ENCODE data around the gene STRBP.

Gene STRBP

GRCh38 chr9:123128591-123128990 lies 139.8 kb downstream of the STRBP start:
- intact Hi-C loops (cut with DNase I; ENCODE audit: low total_unique reads), result no loop called here
- no peak overlapping the region for H3K4me3 ChIP-seq
- H3K9me3 ChIP-seq, result no peaks in the 10 kb centered on the region
- TF ChIP-seq, protein P1, sequence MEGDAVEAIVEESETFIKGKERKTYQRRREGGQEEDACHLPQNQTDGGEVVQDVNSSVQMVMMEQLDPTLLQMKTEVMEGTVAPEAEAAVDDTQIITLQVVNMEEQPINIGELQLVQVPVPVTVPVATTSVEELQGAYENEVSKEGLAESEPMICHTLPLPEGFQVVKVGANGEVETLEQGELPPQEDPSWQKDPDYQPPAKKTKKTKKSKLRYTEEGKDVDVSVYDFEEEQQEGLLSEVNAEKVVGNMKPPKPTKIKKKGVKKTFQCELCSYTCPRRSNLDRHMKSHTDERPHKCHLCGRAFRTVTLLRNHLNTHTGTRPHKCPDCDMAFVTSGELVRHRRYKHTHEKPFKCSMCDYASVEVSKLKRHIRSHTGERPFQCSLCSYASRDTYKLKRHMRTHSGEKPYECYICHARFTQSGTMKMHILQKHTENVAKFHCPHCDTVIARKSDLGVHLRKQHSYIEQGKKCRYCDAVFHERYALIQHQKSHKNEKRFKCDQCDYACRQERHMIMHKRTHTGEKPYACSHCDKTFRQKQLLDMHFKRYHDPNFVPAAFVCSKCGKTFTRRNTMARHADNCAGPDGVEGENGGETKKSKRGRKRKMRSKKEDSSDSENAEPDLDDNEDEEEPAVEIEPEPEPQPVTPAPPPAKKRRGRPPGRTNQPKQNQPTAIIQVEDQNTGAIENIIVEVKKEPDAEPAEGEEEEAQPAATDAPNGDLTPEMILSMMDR (IDR thresholded peaks at IDR 0.05), result no peak
- H3K36me3 ChIP-seq, result peaks cover 0 to 12% (median 0%) of the 10 kb centered on the region in 3 donors
- no peak for DNase-seq
- no peaks in the 10 kb centered on the region for H3K4me1 ChIP-seq
- H3K27ac ChIP-seq, result no peak overlapping the region
- no peaks in the 10 kb centered on the region for H3K27me3 ChIP-seq

GRCh38 chr9:123127512-123128075 lies 140.8 kb downstream of the STRBP start:
- DNase-seq, result no peak
- H3K27ac ChIP-seq, result no peak overlapping the region
- TF ChIP-seq, protein P1 (IDR thresholded peaks at IDR 0.05), result no peak

DNA sequence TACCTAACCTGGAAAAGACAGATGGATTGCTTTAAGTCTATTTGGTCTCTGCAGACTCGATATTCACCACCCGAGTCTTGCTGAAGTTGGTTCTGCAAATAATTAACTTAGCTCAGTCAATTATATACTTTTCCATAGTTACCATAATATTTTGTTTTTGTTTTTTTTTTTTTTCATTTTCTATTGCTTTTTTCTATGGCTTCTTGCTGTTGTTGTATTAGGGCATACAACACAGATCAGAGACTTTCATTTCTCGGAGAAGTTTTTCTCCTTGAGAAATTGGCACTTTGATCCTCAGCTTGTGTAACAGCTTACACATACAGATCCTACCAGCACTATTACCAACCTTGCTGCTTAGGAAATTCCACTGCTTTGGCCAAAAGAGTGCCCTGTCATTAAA lies 146.9 kb downstream of the STRBP start:
- DNase-seq, result no peak
- Histone ChIP-seq H3K9me3 (no peaks in the 10 kb centered on the region), H3K27me3 (no peaks in the 10 kb centered on the region), H3K4me1 (peaks cover 0 to 42% (median 15%) of the 10 kb centered on the region in 4 donors), H3K36me3 (peaks cover 0 to 10% (median 0%) of the 10 kb centered on the region in 3 donors), H3K27ac (no peak overlapping the region), H3K4me3 (no peak overlapping the region)
- TF ChIP-seq, protein P1 (IDR thresholded peaks at IDR 0.05), result no peak
- intact Hi-C loops (cut with DNase I; ENCODE audit: low total_unique reads), result no loop called here

More at GRCh38 chr9:123127512-123128075, 140.8 kb downstream of the STRBP start:
- Histone ChIP-seq H3K4me1 (no peaks in the 10 kb centered on the region), H3K4me3 (no peak overlapping the region), H3K27me3 (no peaks in the 10 kb centered on the region), H3K9me3 (no peaks in the 10 kb centered on the region), H3K36me3 (peaks cover 0 to 15% (median 0%) of the 10 kb centered on the region in 3 donors)
- intact Hi-C loops (cut with DNase I; ENCODE audit: low total_unique reads), result no loop called here

GRCh38 chr9:123120953-123121352 lies 147.4 kb downstream of the STRBP start:
- no peak overlapping the region for H3K4me3 ChIP-seq
- TF ChIP-seq, protein P1 (IDR thresholded peaks at IDR 0.05), result no peak
- no peaks in the 10 kb centered on the region for H3K9me3 ChIP-seq
- intact Hi-C loops (cut with DNase I; ENCODE audit: low total_unique reads), result no loop called here
- H3K4me1 ChIP-seq, result peaks cover 0 to 44% (median 17%) of the 10 kb centered on the region in 4 donors
- no peaks in the 10 kb centered on the region for H3K27me3 ChIP-seq
- no peak overlapping the region for H3K27ac ChIP-seq
- no peak for DNase-seq
- peaks cover 0 to 10% (median 0%) of the 10 kb centered on the region in 3 donors for H3K36me3 ChIP-seq

DNA sequence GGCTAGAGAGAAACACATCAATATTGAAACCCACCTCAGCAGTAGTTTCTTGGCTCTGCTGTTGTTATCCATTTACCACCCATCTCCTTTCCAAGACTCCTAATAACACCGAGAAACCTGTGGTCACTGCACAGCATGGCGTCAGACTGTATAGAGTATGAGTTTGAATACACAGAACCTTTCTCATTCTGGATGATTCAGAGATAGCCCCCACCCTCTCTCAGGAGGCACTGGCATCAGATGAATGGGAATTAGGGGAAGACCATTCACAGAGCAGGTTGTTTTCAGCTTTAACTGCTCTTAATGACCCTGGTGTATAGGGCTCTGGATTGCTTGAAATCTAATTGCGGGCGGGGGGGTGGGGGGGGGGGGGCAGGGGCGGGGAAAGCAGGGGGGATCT lies 148.3 kb downstream of the STRBP start:
- intact Hi-C loops (cut with DNase I; ENCODE audit: low total_unique reads), result no loop called here
- Histone ChIP-seq H3K4me3 (no peak overlapping the region), H3K4me1 (peaks cover 0 to 52% (median 25%) of the 10 kb centered on the region in 4 donors), H3K27ac (no peak overlapping the region), H3K9me3 (no peaks in the 10 kb centered on the region), H3K27me3 (no peaks in the 10 kb centered on the region), H3K36me3 (peaks cover 0 to 10% (median 0%) of the 10 kb centered on the region in 3 donors)
- DNase-seq, result no peak
- TF ChIP-seq, protein P1 (IDR thresholded peaks at IDR 0.05), result no peak

All from tibial artery (tissue), 4 donors.